Activated T-cell treated with anti-CD3 and anti-CD28 coated beads, Interleukin-2, amount 50 U/mL, for 4 hours (primary cell): Measurements from ENCODE around the gene SSNA1. TPM values are rescaled to one million over a fixed set of nuclear protein-coding genes. Genes with fewer than 3 reads are reported as not detected.

Experiments used
- ATAC-seq, 2 donors: fragments of 200-7000 bp; cut with Tn5 transposase; one replicate each; pipeline ENCODE4 v1.10.0; 2021
- DNase-seq: peaks from one replicate; pipeline ENCODE4 v3.0.0-alpha.2; 2020
- H3K27me3 Mint-ChIP-seq: one replicate; pipeline ENCODE4 v1.8.0; 2021; ENCODE audit warnings: low read depth, mixed read lengths
- H3K36me3 Mint-ChIP-seq: one replicate; pipeline ENCODE4 v1.8.0; 2022; ENCODE audit warnings: mixed read lengths; ENCODE audit not compliant: insufficient read depth
- H3K4me1 Mint-ChIP-seq: one replicate; pipeline ENCODE4 v1.8.0; 2021; ENCODE audit warnings: low read depth, mixed read lengths
- H3K4me3 Mint-ChIP-seq: one replicate; pipeline ENCODE4 v1.8.0; 2021; ENCODE audit warnings: mild to moderate bottlenecking, moderate library complexity, mixed read lengths
- H3K9me3 Mint-ChIP-seq: one replicate; pipeline ENCODE4 v1.8.0; 2021; ENCODE audit warnings: mixed read lengths
- total RNA-seq, 3 donors: library from RNA; stranded (reverse); gene quantifications; one replicate each; pipeline ENCODE4 v1.2.1, GENCODE V29; 2021

Gene SSNA1
- total RNA-seq, 3 donors from 2014 or later, result 144 to 156 (median 150) TPM

DNA sequence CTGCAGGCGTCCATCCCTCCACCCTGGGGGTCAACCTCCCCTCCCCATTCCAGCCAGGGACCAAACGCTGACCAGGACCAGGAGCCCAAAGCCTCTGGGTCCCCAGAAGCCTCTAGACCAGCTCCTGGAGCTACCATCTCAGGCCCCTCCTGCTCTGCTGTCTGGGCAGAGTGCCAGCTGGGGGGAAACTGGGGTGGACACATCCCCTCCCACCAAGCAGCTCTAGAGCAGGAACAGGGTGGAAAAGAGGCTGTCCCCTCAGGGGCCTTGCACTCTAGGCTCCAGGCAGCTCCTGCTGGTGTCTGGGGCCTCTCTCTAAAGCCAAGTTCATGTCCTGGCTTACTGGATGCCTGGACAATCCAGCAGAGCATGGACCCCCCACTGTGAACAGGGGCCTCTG is 4.4 kb downstream of the SSNA1 start:
- Mint-ChIP-seq H3K27me3 (no peaks in the 10 kb centered on the region), H3K36me3 (peaks cover 4% of the 10 kb centered on the region), H3K9me3 (no peaks in the 10 kb centered on the region), H3K4me3 (no peak overlapping the region), H3K4me1 (peaks cover 15% of the 10 kb centered on the region)
- ATAC-seq (no peak), DNase-seq (no peak)

DNA sequence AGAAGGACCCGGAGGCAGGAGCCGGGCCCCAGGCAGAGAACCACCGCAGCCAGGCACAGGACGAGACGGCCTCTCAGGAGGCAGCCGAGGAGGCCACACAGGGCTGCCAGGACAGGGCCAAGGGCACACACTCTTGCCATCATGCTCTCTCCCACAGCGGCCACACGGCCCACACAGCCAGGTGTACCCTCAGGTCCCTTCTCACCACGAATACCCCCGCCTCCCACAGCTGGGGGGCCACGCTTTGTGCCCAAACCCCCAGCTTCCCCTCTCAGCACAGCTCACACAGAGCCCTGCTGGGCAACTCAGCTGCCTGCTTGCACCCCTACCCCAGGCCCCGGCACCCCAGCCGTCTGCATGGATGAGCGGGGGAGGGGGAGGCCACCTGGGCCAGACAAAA is 5.3 kb downstream of the SSNA1 start:
- Mint-ChIP-seq H3K4me1 (peaks cover 14% of the 10 kb centered on the region), H3K27me3 (no peaks in the 10 kb centered on the region), H3K4me3 (no peak overlapping the region), H3K9me3 (no peaks in the 10 kb centered on the region), H3K36me3 (peaks cover 4% of the 10 kb centered on the region)
- ATAC-seq (no peak), DNase-seq (no peak)

- ATAC-seq (no peak), DNase-seq (no peak)
- Mint-ChIP-seq H3K36me3 (peaks cover 2% of the 10 kb centered on the region), H3K4me3 (no peak overlapping the region), H3K9me3 (no peaks in the 10 kb centered on the region), H3K4me1 (peaks cover 10% of the 10 kb centered on the region), H3K27me3 (no peaks in the 10 kb centered on the region)
Observed at GRCh38 chr9:137194388-137194787, 5.9 kb downstream of the SSNA1 start.

DNA sequence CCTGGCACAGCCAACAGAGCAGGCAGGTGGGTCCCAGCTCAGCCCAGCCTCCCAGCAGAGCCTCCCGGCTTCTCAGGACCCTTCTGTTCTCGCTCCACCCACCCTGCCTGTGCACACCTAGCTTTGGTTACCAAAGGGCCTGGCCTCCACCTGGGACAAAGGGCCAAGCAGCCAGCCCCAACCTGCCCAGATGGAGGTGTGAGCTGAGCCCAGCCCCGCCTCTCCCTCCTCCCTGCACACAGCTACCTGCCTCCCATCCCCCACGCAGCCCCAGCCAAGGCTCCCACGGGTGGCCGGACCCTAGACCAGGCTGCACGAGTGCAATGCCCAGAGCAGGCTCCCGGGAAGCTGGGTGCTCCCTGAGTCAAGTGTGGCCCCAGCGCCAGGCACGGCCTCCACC is 6.4 kb downstream of the SSNA1 start:
- DNase-seq, result no peak
- no peak for ATAC-seq
- H3K4me1 Mint-ChIP-seq, result peaks cover 7% of the 10 kb centered on the region
- peaks cover 2% of the 10 kb centered on the region for H3K36me3 Mint-ChIP-seq
- no peak overlapping the region for H3K4me3 Mint-ChIP-seq
- H3K9me3 Mint-ChIP-seq, result no peaks in the 10 kb centered on the region
- H3K27me3 Mint-ChIP-seq, result no peaks in the 10 kb centered on the region

- ATAC-seq (no peak), DNase-seq (no peak)
- peaks cover 2% of the 10 kb centered on the region for H3K36me3 Mint-ChIP-seq
- no peaks in the 10 kb centered on the region for H3K9me3 Mint-ChIP-seq
- H3K27me3 Mint-ChIP-seq, result no peaks in the 10 kb centered on the region
- H3K4me3 Mint-ChIP-seq, result no peak overlapping the region
- H3K4me1 Mint-ChIP-seq, result peaks cover 4% of the 10 kb centered on the region
Observed at GRCh38 chr9:137195525-137196220, 7.2 kb downstream of the SSNA1 start.

DNA sequence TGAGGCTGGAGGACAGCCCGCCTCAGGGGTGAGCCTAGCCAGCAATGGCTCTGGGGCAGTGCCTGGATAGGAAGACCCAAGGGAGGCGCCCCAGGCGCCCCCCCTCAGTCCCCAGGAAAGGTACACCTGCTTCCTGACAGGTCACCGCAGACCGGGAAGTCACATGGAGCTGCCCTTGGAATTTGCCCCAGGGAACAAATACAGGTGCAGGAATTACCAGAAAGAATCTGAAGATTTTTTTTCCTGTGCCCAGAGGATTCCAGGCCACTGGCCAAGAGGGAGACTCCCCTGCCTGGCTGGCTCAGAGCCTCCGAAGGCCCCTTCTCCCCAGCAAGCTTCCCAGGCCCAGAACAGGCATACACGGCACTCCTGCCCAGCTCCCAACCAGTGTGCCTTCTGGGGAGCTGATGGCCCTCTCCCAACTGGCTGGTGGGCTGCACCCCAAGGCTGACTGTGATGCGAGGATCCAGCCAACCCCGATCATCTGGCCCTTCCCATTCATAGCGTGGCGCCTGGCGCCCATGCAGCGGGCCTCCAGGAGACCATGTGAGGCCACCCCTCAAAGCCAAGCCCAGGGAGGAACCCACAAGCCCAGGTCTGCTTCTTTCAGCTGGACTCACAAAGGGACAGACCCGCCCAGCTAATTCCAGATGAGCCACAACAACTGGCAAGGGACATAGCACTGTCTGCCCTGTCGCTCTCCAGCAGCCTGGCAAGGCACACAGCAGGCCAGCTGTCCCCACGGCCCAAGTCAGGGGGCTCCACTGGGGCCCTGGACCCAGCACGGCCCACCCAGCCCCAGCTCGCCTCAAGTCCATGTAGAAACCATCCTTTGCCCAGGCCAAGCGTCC is 9.8 kb downstream of the SSNA1 start:
- Mint-ChIP-seq H3K4me3 (peak overlapping the region; percentile 52), H3K27me3 (no peaks in the 10 kb centered on the region), H3K9me3 (no peaks in the 10 kb centered on the region), H3K4me1 (peaks cover 13% of the 10 kb centered on the region), H3K36me3 (no peaks in the 10 kb centered on the region)
- ATAC-seq (no peak), DNase-seq (no peak)

- peak overlapping the region; percentile 83 for H3K4me3 Mint-ChIP-seq
- no peaks in the 10 kb centered on the region for H3K36me3 Mint-ChIP-seq
- DNase-seq (no peak), ATAC-seq (no peak)
- no peaks in the 10 kb centered on the region for H3K9me3 Mint-ChIP-seq
- H3K4me1 Mint-ChIP-seq, result peaks cover 13% of the 10 kb centered on the region
- no peaks in the 10 kb centered on the region for H3K27me3 Mint-ChIP-seq
Observed at GRCh38 chr9:137198902-137199283, 10.4 kb downstream of the SSNA1 start.

DNA sequence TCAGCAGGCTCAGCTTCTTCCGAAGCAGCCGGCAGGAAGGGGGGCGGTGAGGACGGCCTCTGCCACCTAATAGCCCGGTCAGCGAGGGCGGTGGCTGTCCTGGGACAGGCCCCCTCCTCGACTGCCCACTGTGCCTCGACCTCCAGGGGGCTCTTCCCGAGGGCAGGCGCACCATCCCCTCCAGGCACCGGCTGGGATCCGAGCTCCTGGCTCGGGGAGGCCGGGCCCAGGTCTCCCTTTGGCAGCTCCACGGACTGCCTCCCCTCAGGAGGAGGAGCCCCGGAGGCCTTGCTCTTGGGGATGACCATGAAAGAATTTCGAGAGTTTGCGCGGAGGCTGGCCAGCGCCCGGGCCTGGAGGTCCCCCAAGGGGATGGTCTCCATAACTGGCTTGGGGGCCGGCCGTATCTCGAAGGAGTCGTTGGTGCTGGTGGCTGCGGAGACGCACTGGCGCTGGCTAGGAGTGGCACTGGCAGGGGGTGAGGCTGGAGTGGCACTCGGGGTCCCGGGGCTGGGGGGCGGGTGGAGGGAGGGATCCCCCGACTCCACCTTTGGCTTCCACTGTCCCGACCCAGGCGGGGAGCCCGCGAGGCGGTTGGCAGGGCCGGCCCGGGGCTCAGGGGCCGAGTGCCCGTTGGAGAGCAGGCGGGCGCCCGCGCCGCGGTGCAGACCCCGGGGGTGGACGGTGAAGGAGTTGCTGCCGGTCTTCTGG is 11.1 kb downstream of the SSNA1 start:
- no peaks in the 10 kb centered on the region for H3K27me3 Mint-ChIP-seq
- H3K36me3 Mint-ChIP-seq, result no peaks in the 10 kb centered on the region
- ATAC-seq (no peak), DNase-seq (no peak)
- H3K4me3 Mint-ChIP-seq, result peak overlapping the region; percentile 83
- no peaks in the 10 kb centered on the region for H3K9me3 Mint-ChIP-seq
- H3K4me1 Mint-ChIP-seq, result peaks cover 18% of the 10 kb centered on the region

GRCh38 chr9:137200311-137201204 is 12.1 kb downstream of the SSNA1 start, which contains the start of gene TPRN:
TPRN (minus strand) TSS chr9:137200741; CDS start chr9:137200711, 30 bp downstream.
- Mint-ChIP-seq H3K27me3 (no peaks in the 10 kb centered on the region), H3K9me3 (no peaks in the 10 kb centered on the region), H3K36me3 (no peaks in the 10 kb centered on the region), H3K4me1 (peaks cover 22% of the 10 kb centered on the region), H3K4me3 (peak within 1 kb of the TSS; percentile 84)
- DNase-seq, result peak; percentile 97
- ATAC-seq, result peak; percentile 93 to 96

GRCh38 chr9:137201205-137201868 is 12.9 kb downstream of the SSNA1 start:
- Mint-ChIP-seq H3K27me3 (no peaks in the 10 kb centered on the region), H3K4me3 (peak overlapping the region; percentile 84), H3K4me1 (peaks cover 26% of the 10 kb centered on the region), H3K36me3 (no peaks in the 10 kb centered on the region), H3K9me3 (no peaks in the 10 kb centered on the region)
- DNase-seq (no peak), ATAC-seq (no peak)

- H3K36me3 Mint-ChIP-seq, result peaks cover 7% of the 10 kb centered on the region
- ATAC-seq, result no peak
- no peaks in the 10 kb centered on the region for H3K27me3 Mint-ChIP-seq
- no peak overlapping the region for H3K4me3 Mint-ChIP-seq
- no peaks in the 10 kb centered on the region for H3K9me3 Mint-ChIP-seq
- DNase-seq, result no peak
- peaks cover 39% of the 10 kb centered on the region for H3K4me1 Mint-ChIP-seq
Observed at GRCh38 chr9:137202966-137203365, 14.5 kb downstream of the SSNA1 start.

DNA sequence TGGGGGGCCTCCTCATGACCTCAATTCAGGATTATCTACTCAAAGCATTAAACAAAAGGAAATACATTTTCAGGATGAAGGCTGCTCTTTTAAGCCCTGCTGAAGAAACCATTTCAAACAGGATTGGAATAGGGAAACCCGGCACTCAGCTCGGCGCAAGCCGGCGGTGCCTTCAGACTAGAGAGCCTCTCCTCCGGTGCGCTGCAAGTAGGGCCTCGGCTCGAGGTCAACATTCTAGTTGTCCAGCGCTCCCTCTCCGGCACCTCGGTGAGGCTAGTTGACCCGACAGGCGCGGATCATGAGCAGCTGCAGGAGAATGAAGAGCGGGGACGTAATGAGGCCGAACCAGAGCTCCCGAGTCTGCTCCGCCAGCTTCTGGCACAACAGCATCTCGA is 16.3 kb downstream of the SSNA1 start:
- Mint-ChIP-seq H3K36me3 (peaks cover 12% of the 10 kb centered on the region), H3K27me3 (no peaks in the 10 kb centered on the region), H3K4me1 (peaks cover 36% of the 10 kb centered on the region)

More for the DNA sequence above, 16.3 kb downstream of the SSNA1 start:
- Mint-ChIP-seq H3K4me3 (peak overlapping the region; percentile 95), H3K9me3 (no peaks in the 10 kb centered on the region)
- DNase-seq (no peak), ATAC-seq (no peak)
